Ishikawa (cell line): ENCODE results near the gene SLIT3.

Experiments used
- CEBPB ChIP-seq: IDR thresholded peaks from 2 replicates; pipeline ENCODE4 v1.6.1; 2012
- CREB1 ChIP-seq: IDR thresholded peaks from 2 replicates; pipeline ENCODE4 v1.6.1; 2012; ENCODE audit warnings: low read depth
- EGR1 ChIP-seq: IDR thresholded peaks from 2 replicates; pipeline ENCODE4 v1.6.1; 2012
- EP300 ChIP-seq: IDR thresholded peaks from 2 replicates; pipeline ENCODE4 v1.6.1; 2012; ENCODE audit warnings: borderline replicate concordance
- FOXM1 ChIP-seq: IDR thresholded peaks from 2 replicates; pipeline ENCODE4 v1.6.1; 2012; ENCODE audit warnings: low read depth, borderline replicate concordance
- NFIC ChIP-seq: IDR thresholded peaks from 2 replicates; pipeline ENCODE4 v1.6.1; 2012
- RAD21 ChIP-seq: IDR thresholded peaks from 2 replicates; pipeline ENCODE4 v1.6.1; 2012; ENCODE audit warnings: low read depth
- TAF1 ChIP-seq: IDR thresholded peaks from 2 replicates; pipeline ENCODE4 v1.6.1; 2012; ENCODE audit warnings: low read depth, mild to moderate bottlenecking
- TCF12 ChIP-seq: IDR thresholded peaks from 2 replicates; pipeline ENCODE4 v1.6.1; 2012; ENCODE audit warnings: low read depth
- TEAD4 ChIP-seq: IDR thresholded peaks from 2 replicates; pipeline ENCODE4 v1.6.1; 2012
- YY1 ChIP-seq: IDR thresholded peaks from 2 replicates; pipeline ENCODE4 v1.6.1; 2012; ENCODE audit warnings: low read depth
- ZBTB7A ChIP-seq: IDR thresholded peaks from 2 replicates; pipeline ENCODE4 v1.6.1; 2012; ENCODE audit warnings: low read depth
- TF ChIP-seq, protein P1 (sequence below): IDR thresholded peaks from 2 replicates; pipeline ENCODE4 v1.6.1; 2012
- TF ChIP-seq, protein P2 (sequence below): IDR thresholded peaks from 2 replicates; pipeline ENCODE4 v1.6.1; 2012; ENCODE audit warnings: low read depth, mild to moderate bottlenecking
- TF ChIP-seq, protein P3 (sequence below): IDR thresholded peaks from 2 replicates; pipeline ENCODE4 v1.6.1; 2012

The SLIT3 gene

DNA sequence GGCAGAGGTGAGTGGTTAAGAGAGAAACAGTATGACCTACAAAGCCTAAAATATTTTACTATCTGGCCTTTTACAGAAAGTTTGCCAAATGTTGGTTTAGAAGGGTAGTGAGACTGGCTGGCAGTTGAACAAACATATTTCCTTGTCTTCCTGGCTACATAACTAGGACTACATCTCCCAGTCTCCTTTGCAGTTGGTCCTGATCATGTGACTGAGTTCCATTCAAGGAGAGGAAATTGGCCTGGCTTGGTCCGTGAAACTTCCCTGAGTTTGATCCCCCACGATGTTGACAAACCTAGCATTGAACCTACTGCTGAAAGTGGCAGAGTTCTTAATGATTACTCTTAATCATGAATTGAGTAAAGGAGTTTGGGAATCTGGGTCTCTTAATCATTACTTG is 280.8 kb downstream of the SLIT3 start:
- TF ChIP-seq, protein P1, sequence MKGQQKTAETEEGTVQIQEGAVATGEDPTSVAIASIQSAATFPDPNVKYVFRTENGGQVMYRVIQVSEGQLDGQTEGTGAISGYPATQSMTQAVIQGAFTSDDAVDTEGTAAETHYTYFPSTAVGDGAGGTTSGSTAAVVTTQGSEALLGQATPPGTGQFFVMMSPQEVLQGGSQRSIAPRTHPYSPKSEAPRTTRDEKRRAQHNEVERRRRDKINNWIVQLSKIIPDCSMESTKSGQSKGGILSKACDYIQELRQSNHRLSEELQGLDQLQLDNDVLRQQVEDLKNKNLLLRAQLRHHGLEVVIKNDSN = peak; percentile 94
- TF ChIP-seq, protein P2, sequence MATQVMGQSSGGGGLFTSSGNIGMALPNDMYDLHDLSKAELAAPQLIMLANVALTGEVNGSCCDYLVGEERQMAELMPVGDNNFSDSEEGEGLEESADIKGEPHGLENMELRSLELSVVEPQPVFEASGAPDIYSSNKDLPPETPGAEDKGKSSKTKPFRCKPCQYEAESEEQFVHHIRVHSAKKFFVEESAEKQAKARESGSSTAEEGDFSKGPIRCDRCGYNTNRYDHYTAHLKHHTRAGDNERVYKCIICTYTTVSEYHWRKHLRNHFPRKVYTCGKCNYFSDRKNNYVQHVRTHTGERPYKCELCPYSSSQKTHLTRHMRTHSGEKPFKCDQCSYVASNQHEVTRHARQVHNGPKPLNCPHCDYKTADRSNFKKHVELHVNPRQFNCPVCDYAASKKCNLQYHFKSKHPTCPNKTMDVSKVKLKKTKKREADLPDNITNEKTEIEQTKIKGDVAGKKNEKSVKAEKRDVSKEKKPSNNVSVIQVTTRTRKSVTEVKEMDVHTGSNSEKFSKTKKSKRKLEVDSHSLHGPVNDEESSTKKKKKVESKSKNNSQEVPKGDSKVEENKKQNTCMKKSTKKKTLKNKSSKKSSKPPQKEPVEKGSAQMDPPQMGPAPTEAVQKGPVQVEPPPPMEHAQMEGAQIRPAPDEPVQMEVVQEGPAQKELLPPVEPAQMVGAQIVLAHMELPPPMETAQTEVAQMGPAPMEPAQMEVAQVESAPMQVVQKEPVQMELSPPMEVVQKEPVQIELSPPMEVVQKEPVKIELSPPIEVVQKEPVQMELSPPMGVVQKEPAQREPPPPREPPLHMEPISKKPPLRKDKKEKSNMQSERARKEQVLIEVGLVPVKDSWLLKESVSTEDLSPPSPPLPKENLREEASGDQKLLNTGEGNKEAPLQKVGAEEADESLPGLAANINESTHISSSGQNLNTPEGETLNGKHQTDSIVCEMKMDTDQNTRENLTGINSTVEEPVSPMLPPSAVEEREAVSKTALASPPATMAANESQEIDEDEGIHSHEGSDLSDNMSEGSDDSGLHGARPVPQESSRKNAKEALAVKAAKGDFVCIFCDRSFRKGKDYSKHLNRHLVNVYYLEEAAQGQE = no peak

DNA sequence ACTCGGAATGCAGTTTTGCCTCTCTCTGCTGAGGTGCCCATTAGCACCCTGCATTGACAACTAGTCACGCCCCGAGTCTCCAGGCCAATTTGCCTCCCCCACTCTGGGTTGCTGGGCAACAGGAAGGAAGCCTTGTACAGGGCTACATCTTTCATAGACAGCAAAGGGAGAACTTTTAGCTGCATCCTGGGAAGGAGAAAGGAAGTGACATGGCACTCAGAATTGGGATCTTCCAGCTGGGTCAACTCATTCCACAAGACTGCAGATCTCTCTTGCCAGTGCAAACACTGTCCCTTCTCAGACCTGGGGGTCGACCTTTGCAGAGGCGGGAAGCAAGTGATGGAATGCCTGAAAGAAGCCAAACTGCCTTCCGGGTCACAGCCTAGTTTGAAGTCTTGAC is 282.0 kb downstream of the SLIT3 start:
- TF ChIP-seq EGR1 = no peak
- TF ChIP-seq YY1 = no peak
- no peak for TF ChIP-seq TAF1
- TF ChIP-seq, protein P3, sequence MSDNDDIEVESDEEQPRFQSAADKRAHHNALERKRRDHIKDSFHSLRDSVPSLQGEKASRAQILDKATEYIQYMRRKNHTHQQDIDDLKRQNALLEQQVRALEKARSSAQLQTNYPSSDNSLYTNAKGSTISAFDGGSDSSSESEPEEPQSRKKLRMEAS = no peak

DNA sequence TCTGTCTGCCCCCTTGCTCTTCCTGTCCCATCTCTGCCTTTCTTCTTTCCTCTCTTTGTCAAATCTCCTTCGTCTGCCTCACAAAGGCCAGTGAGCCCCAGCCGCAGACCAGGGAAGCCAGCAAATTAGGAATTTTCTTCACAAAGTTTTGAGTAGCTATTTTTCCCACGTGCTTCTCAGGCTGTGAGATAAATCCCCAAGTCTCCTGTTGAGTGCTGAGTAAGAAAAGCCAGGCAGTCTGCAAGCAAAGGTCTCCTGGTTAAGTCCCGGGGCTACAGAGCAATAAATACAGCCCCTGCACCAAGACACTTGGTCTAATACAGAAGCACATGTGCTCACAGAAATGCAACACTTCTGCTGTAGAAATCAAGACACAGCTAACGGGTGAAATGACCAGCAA is 284.9 kb downstream of the SLIT3 start:
- TF ChIP-seq FOXM1 = no peak
- no peak for TF ChIP-seq RAD21
- no peak for TF ChIP-seq EGR1
- TF ChIP-seq, protein P1 = no peak
- TF ChIP-seq EP300 = no peak
- TF ChIP-seq, protein P2 = no peak
- no peak for TF ChIP-seq CREB1
- TF ChIP-seq, protein P3 = no peak
- TF ChIP-seq TCF12 = no peak

DNA sequence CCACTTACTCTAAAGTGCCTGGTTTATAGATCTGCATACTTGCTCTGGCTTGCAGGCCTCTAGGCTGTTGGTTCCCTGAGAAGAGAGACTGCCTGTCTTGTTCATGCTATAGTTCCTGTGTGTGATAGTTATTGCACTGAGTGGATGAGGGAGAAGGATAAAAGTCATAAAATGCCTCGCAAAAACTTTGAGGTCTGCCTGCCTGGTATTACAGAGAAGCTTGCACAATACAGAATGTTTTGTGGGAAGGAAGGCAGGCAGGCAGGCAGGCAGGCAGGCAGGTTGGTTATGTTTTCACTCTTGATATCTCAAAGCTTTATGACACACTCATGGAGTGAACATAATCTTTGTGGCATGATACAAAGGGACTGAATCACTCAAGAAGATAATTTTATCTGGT is 287.1 kb downstream of the SLIT3 start:
- TF ChIP-seq FOXM1 = no peak
- TF ChIP-seq, protein P1 = no peak
- no peak for TF ChIP-seq TAF1

DNA sequence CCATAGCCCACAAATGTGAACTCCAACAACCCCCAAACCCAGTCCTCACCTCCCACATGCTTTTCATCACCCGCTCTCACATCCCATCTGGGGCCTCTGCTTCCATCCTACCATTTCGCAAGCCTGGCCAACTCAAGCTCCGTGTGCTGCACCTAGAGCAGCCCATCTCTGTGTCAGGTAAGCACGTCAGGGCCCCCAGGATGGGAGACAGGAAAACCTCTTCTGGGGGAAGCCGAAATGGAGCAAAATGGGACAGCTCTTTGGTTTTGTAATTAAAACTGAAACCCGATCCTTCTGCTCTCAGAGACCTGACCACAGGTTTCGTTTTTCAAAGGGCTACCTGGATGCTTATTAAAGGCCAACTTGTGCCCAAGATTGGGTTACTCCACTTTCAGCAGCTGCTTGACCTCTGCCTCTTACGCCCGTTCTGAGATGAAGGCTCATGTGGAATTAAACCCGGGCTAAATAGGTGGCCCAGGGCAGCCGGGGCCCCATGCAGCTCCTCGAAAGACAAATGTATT is 287.7 kb downstream of the SLIT3 start:
- no peak for TF ChIP-seq EGR1
- peak; percentile 43; the same call in 1 of the 2 replicates for TF ChIP-seq CEBPB
- TF ChIP-seq TEAD4 = no peak

DNA sequence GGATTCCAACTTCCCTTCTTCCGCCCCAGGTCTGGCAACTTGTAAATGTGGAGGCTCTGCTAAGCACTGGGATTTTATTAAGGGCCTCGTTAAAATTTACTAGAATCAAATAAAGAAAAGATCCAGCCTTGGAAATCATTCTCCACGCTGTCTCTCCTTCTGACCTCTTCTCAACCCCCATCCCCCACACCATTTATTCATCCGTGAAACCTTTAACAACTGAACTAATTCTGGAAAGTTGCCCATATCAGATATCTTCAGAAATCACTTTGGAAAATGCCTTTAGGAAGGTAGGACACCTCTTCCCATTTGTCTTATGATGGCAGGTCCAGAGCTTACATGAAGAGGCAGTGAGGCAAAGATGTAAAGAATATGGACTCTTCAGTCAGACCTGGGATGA is 288.5 kb downstream of the SLIT3 start:
- TF ChIP-seq YY1 (no peak), TAF1 (no peak), CREB1 (no peak), FOXM1 (no peak), NFIC (no peak), ZBTB7A (no peak), CEBPB (no peak), EP300 (no peak), EGR1 (no peak), TCF12 (no peak), TEAD4 (no peak)
- TF ChIP-seq, protein P3 = no peak
- TF ChIP-seq, protein P1 = no peak
- TF ChIP-seq, protein P2 = no peak
